Adrenal gland (tissue), 12 donors: ENCODE measurements around the gene IQSEC3. TPM values are rescaled to one million over a fixed set of nuclear protein-coding genes. Genes with fewer than 3 reads are reported as not detected.

Experiments used
- DNase-seq, 7 donors: peaks; one replicate each; pipeline ENCODE4 v3.0.0-alpha.2; 2019 to 2020
- H3K27ac ChIP-seq, 5 donors: fragments of 200-600 bp; sonication (generic) in 4 of 5; 1 replicate in 3 of 5; 2 replicates in 2 of 5; pipeline versions ENCODE4 v1.5.1 to v1.8.0; 2016 to 2020; ENCODE audit warnings: mild to moderate bottlenecking in 1 of 5
- H3K27me3 ChIP-seq: fragments of 200-600 bp; 2 replicates; pipeline ENCODE4 v1.8.0; 2021
- H3K36me3 ChIP-seq, 2 donors: fragments of 200-600 bp; replicated peaks in 1 of 2; 1 replicate in 1 of 2; 2 replicates in 1 of 2; pipeline versions ENCODE4 v1.5.1 to v1.8.0; 2018 to 2022
- H3K4me1 ChIP-seq, 2 donors: fragments of 200-600 bp; replicated peaks in 1 of 2; 1 replicate in 1 of 2; 2 replicates in 1 of 2; pipeline versions ENCODE4 v1.5.1 to v1.8.0; 2018 to 2021
- H3K4me3 ChIP-seq, 4 donors: fragments of 200-600 bp; sonication (generic) in 3 of 4; one replicate each; pipeline ENCODE4 v1.5.1; 2016 to 2018
- H3K9me3 ChIP-seq, 3 donors: fragments of 200-600 bp; sonication (generic) in 1 of 3; replicated peaks in 1 of 3; 1 replicate in 2 of 3; 2 replicates in 1 of 3; pipeline versions ENCODE4 v1.5.1 to v1.8.0; 2016 to 2021
- CTCF ChIP-seq, 6 experiments: fragments of 450-650 bp in 4 of 6; fragments of 200-600 bp in 2 of 6; sonication (generic) in 1 of 6; IDR thresholded peaks; 1 replicate in 5 of 6; 2 replicates in 1 of 6; pipeline versions ENCODE4 v1.5.1 to v1.8.0; 2016 to 2021; ENCODE audit warnings: antibody characterized with exemption in 6 of 6, mild to moderate bottlenecking in 2 of 6, moderate library complexity in 1 of 6
- POLR2A ChIP-seq, 2 donors: fragments of 450-650 bp; IDR thresholded peaks; one replicate each; pipeline ENCODE4 v1.6.1; 2017; ENCODE audit warnings: antibody characterized with exemption in 2 of 2, mild to moderate bottlenecking in 2 of 2, moderate library complexity in 1 of 2
- WGBS, 4 donors: extraction: QIAGEN DNeasy Blood & Tissue Kit in 2 of 4; methylation state at CpG; one replicate each; pipeline versions ENCODE4 v1.1.5 to v1.1.7; 2013 to 2017; 5-methylcytosine and 5-hydroxymethylcytosine counted together
- intact Hi-C, 2 donors: fragments of 100-400 bp; cut with DNase I; formaldehyde crosslinking; loops; one replicate each; pipeline versions ENCODE4 v1.14.1 to v1.15.0; 2022 to 2023
- polyA plus RNA-seq, 3 donors: library from polyadenylated mRNA; stranded (reverse); fragments of 200-250 nt in 2 of 3; fragments of 350-450 nt in 1 of 3; fragmentation: Illumina TruSeq in 1 of 3; extraction: RNeasy Lipid Tissue Mini Kit (QIAGEN cat#74804) in 1 of 3; gene quantifications; one replicate each; pipeline ENCODE4 v1.2.3, GENCODE V29; 2013 to 2014
- total RNA-seq, 9 donors: library from RNA; depleted of rRNA in 4 of 9; stranded (reverse); fragments of >200 nt in 4 of 9; fragments of 120-200 nt in 1 of 9; fragmentation: NEBNext Ultra II Directional in 1 of 9; extraction: Animal tissue kit (Norgen Biotek cat#: 25700) in 1 of 9; gene quantifications; one replicate each; pipeline versions ENCODE4 v1.1.0 to v1.2.4, GENCODE V29; 2013 to 2023
- donor health status: healthy with polysubstance abuse.
- donor health status: Bipolar disorder and iron deficiency.
- donor health status: DM: yes; HTN: yes; CAD: no.
- donor health status: DM: no; HTN: no; CAD: no.
- donor health status: DM: no; HTN: no; CAD: no.
- donor health status: DM: yes; HTN: yes; CAD: no.

The IQSEC3 gene
- total and polyA plus RNA-seq, 12 donors, result 0.13 to 6.3 (median 1.00) TPM

- TF ChIP-seq CTCF (IDR thresholded peaks at IDR 0.05), result no peak
- TF ChIP-seq POLR2A (IDR thresholded peaks at IDR 0.05), result no peak
- no peaks in the 10 kb centered on the region for H3K27me3 ChIP-seq
- no peak for DNase-seq
- H3K27ac ChIP-seq, result no peak overlapping the region
- no peaks in the 10 kb centered on the region for H3K9me3 ChIP-seq
- no peaks in the 10 kb centered on the region for H3K36me3 ChIP-seq
- no peak overlapping the region for H3K4me3 ChIP-seq
- H3K4me1 ChIP-seq, result no peaks in the 10 kb centered on the region
- 91 to 95% (median 92%) methylated on average over 7 to 8 of the region's 8 CpGs for WGBS, 4 donors
- intact Hi-C loops, result no loop called here
Observed at GRCh38 chr12:161823-162222, 95.3 kb downstream of the IQSEC3 start.

GRCh38 chr12:162467-163307 is 96.1 kb downstream of the IQSEC3 start:
- 74 to 88% (median 76%) methylated on average over 8 to 18 of the region's 18 CpGs for WGBS, 4 donors
- intact Hi-C loops, result no loop called here
- no peak for DNase-seq
- H3K4me1 ChIP-seq, result no peaks in the 10 kb centered on the region
- no peak overlapping the region for H3K27ac ChIP-seq
- H3K27me3 ChIP-seq, result no peaks in the 10 kb centered on the region
- no peaks in the 10 kb centered on the region for H3K9me3 ChIP-seq
- H3K4me3 ChIP-seq, result no peak overlapping the region
- H3K36me3 ChIP-seq, result no peaks in the 10 kb centered on the region
- TF ChIP-seq POLR2A (IDR thresholded peaks at IDR 0.05), result no peak
- TF ChIP-seq CTCF (IDR thresholded peaks at IDR 0.05), result no peak

- H3K27ac ChIP-seq, result no peak overlapping the region
- intact Hi-C loops, result no loop called here
- H3K27me3 ChIP-seq, result no peaks in the 10 kb centered on the region
- no peak for DNase-seq
- H3K4me1 ChIP-seq, result no peaks in the 10 kb centered on the region
- WGBS, 4 donors, result 85 to 88% (median 88%) methylated on average over 9 to 26 of the region's 26 CpGs
- H3K9me3 ChIP-seq, result no peaks in the 10 kb centered on the region
- no peak for TF ChIP-seq CTCF (IDR thresholded peaks at IDR 0.05)
- TF ChIP-seq POLR2A (IDR thresholded peaks at IDR 0.05), result no peak
- no peaks in the 10 kb centered on the region for H3K36me3 ChIP-seq
- no peak overlapping the region for H3K4me3 ChIP-seq
Observed at GRCh38 chr12:163406-163986, 96.9 kb downstream of the IQSEC3 start.

- 73 to 84% (median 78%) methylated on average over 7 of the region's 7 CpGs for WGBS, 4 donors
- TF ChIP-seq POLR2A (IDR thresholded peaks at IDR 0.05), result no peak
- TF ChIP-seq CTCF (IDR thresholded peaks at IDR 0.05), result no peak
Observed at GRCh38 chr12:164207-164606, 97.6 kb downstream of the IQSEC3 start.

More at GRCh38 chr12:164207-164606, 97.6 kb downstream of the IQSEC3 start:
- Histone ChIP-seq H3K27me3 (no peaks in the 10 kb centered on the region), H3K9me3 (no peaks in the 10 kb centered on the region), H3K4me3 (no peak overlapping the region), H3K36me3 (no peaks in the 10 kb centered on the region), H3K27ac (no peak overlapping the region), H3K4me1 (no peaks in the 10 kb centered on the region)
- DNase-seq, result no peak
- intact Hi-C loops, result no loop called here
